Endometrial microvascular endothelial cells (primary cell): ENCODE measurements around the gene GABRG3. TPM values are rescaled to one million over a fixed set of nuclear protein-coding genes. Genes with fewer than 3 reads are reported as not detected.

Experiments
- in situ Hi-C: cut with HindIII; loops from 2 replicates; pipeline ENCODE4 v1.10.0; 2017; ENCODE audit warnings: low sequenced_read_pairs, low pct_unique_long_range_greater_than_20kb; ENCODE audit errors: inconsistent ontology term
- total RNA-seq: library from RNA; depleted of rRNA; stranded (reverse); fragments of >200 nt; gene quantifications from one replicate; pipeline ENCODE4 v1.2.3, GENCODE V29; 2015; ENCODE audit errors: inconsistent ontology term

GABRG3 gene
- total RNA-seq, 1 donor from 2014 or later: not detected

DNA sequence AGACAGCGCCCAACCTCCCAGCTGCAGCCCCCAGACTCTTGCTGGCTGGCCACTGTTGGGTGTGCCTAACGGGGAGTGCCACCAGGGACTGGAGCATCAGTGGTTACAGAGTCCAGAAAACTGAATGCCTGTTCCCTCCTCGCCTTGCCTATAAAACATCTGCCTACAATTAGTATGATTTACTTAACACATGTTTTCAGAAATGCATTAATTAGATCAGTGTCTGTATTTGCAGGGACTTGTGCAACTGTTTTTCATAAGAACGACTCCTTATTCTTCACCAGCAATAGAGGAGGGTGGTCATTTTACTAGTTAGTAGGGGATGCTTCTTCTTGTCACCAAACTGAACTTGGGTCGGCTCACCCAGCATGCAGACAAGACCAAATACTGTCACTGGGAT lies 248.7 kb downstream of the GABRG3 start:
- in situ Hi-C loops: no loop called here

DNA sequence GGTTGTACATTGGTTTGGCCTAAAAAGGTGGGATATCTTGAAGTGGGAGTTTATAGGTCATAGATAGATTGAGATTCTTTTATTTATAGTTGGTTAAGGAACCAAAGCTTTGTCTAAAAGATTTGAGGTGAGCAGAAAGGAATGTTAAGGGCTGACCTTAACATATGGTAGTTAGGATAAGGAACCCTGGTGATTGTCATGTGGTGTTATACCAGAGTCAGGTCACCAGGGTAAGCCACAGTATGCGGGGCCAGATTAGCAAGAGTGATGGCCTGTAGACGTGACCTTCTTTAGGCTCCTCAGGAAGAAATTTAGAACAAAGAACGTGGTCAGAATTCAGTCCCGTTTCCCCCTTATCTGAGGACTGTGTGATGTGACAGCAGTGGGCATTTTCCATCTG lies 249.2 kb downstream of the GABRG3 start:
- in situ Hi-C loops: no loop called here

DNA sequence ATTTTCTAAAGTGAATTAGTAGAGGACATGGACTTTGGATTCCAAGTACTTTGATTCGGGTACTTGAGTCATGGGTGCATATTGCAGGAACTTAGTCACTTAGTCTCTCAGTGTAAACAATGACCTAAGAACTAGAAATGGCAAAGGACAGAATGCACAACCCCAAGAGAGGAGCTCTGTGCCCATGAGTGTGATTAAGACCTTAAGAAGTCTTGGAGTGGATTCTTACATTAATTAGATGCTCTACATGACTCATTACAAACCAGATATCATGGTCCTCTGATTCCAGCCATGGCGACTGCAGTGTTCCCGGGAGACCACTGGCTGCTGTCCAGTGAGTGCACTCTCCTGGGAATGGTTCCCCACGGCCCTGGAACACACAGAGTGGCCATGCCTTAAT lies 251.5 kb downstream of the GABRG3 start:
- in situ Hi-C loops: no loop called here

DNA sequence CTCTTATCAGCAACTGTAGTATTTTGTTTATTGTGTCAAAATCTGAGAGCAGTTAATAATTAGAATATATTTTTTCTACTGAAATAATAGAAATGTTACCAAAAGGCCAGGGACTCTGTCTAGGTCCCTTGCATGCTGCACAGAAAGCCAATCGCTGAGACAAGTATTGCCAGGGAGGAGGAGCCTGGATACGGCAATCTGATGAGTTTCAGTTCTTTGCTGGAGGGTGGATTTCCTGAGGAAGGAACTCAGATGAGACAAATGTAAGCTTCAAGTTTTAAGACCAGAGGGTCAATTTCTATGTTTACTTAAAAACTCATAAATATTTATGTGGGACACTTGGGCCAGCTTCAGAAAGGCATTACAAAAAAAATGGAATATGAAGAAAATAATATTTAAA lies 252.2 kb downstream of the GABRG3 start:
- in situ Hi-C loops: no loop called here

DNA sequence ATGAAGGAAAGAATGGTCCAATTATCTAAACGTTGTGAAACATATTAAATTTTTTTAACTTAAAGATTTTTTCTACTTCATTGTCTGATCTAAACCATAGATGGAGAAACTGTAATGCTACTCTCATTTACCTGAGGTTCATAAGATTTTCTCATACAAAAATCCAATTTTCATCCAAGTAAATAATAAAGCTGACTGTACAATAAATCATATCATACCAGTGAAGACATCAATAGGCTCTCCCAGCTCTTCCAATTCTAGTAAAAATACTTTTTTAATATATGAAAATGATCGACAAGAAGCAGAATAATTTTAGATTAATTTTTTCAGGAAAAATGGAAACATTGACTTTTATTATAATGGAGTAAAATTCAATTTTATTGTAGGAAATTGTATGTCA lies 260.8 kb downstream of the GABRG3 start:
- in situ Hi-C loops: no loop called here

DNA sequence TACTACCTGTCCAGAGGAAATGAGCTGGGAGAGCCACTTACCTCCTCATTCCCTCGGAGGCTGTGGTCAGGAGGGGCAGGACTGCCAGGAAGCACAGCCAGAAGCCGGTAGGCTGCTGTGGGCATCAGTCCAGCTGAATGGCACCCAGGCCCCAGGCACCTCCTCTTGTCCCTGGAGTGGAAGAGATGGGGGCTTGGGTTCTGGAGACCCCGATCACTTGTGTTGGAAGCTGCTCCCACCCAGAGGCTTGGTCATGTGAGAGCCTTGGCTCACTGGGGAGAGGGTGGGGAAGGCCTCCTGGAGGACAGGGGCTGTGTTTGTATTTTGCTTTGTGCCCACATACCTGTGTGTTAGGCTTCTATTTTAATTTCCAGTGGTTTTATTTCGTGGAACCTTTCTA lies 261.9 kb downstream of the GABRG3 start:
- in situ Hi-C loops: no loop called here

DNA sequence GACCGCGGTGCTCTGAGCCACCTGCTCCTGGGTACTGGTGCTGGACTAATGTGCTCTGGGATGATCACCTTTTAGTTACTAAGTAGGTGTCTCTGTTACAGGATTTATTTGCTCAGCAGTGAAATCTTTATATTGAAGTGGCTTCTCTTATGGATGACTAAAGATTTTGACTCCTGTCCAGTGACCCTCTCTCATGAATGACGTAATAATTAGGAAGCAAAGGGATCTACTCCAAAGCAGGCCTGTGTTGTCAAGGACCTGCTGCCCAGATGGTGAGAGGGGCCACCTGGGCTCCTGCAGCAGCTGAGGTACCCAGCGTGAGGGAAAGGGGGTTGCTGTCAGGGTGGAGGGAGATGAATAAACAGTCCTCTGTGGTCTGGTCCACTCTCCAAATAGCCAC lies 263.6 kb downstream of the GABRG3 start:
- in situ Hi-C loops: no loop called here

DNA sequence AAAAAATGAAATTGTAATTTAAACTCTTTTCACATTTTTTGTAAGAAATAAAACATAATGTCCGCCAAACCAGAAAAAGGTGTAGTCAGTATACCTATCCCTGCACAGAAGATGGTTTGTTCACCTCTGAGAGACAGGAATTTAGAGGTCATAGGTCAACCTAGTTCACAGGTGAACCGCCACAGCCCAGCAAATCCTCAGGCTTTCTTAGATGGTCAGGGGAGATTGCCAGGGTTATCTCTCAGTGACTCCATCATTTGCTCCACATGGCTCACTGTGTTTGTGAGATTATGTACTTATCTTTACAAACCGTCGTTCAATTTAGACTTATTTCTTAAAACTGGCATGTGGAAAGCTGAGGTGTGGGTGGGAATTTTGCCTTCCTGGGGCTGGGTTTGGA lies 264.2 kb downstream of the GABRG3 start:
- in situ Hi-C loops: no loop called here

DNA sequence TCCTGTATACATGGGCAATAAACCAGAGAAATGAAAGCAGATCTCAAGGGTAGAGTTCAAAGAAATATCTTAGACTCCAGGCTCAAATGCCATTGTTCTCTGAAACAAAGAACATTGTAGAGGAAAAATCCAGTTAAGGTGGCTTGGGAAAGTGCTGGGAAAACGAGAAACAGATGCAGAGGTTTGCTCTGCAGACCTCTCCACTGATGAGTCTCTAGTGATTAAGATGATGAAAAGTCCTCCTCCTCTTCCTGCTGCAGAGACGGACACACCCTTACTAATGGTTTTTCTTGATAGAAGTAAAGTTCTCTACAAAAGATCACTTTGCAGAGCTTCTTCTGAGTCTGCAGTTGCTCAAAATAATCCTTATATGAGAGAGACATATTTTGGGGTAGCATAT lies 264.7 kb downstream of the GABRG3 start:
- in situ Hi-C loops: no loop called here

DNA sequence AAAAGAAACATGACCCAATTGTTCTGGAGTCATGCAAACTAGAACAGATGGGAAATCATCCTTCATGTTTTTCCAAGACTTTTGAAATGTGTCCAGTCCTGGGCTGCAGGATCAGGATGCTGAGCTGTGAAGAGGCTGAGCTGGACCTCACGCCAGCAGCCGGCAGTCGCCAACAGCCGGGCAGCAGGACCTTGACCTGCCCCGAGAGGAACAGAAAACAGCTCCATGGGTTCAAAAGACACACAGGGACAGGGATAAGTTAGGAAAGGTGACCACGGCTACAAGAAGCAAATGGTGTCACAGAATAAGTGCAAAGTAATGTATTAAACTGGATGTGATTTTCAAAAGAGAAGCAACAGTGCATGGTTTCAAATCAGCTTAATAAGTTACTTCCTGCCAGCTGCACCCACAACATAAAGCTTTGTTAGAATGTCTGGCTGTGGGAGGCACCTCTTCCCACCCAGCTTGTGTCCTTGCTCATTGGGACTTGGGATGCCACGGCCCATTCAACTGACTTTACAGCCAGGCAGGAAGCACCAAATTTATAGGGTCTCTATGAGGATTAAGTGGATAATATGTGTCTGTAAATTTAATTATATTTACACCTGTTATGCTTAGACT lies 266.4 kb downstream of the GABRG3 start:
- in situ Hi-C loops: no loop called here

DNA sequence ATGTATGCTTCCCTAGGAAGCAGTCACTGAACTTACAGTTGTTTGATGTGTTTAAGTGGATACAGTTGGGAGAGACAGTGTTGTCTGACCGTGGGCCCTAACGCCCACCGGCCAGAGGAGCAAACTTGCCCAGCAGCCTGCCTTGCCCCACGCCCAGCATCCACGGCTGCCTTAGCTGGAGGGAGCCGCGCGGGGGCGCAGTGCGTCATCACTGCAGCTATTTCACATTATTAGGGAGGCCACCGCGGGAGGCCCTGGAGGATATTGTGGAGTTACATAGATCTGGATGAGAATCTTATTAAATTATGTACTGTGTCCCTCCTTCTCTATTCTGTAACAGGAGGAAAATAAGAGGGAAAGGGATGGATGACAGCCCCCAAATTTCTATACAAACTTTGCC lies 267.2 kb downstream of the GABRG3 start:
- in situ Hi-C loops: no loop called here

DNA sequence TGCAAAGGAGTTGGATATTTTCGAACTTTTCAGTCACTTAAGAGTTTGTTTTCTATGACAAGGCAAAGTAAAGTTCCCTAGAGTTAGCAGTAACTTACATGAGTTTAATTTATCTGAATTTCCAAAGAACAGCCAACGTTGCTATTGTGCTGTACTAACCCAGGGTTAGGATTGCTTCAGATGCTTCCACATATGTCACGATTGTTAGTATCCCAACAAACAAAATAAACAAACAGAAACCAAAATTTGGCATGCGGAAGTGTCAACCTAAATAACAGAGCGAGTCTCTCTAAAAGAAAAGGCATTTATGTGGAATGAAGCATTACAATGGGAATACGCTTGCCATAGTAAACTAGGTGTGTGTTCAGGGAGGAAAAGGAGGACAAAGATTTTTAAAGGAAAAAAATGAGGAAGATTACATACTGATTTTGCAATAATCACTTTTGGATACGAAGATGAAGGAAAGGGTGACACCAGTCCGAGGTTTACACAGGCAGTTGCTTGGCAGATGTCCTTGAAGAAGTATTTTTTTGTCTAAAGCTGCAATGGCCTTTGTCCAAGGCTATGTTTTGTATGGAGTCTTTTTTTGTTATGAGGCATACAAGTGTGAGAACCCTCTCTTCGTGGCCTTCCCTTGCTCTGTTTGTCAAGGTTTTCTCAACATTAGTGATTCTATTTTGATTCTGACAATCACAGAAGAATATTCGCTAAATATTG lies 267.9 kb downstream of the GABRG3 start:
- in situ Hi-C loops: no loop called here

DNA sequence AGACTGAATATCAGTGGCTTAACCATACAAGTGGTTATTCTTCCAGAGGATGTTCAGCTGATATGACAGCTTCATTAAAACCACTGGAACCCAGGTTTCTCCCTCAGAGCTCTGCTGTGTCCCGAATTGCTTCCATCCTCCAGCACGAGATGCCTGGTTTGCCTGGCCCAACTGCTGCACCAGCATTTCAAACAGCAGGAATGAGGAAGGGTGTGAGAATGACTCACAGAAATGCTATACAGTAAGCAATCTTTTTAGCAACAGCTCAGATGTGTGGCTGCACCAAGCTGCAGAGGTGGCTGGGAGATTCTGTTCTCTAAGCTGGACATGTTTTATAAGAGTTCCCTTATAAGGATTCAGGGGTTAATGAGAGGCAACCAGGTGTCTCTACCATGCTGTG lies 271.0 kb downstream of the GABRG3 start:
- in situ Hi-C loops: no loop called here

DNA sequence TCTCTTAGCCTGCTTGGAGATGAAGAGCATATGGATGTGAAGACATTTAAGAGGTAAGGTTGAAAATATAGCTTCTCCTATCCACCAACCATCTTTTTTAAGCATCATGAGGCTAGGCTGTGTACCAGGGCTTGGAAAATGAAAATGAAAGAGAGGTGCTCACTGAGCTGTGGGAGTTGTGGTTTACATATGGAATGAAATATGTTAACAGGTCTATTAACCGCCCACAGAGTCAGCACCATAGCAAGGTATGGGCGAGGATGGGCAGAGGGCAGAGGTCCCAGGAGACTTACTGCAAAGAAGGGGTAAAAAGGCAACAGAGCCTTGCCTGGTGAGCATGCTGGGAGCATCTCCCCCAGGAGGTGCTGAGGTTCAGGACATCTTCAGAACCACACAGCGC lies 273.1 kb downstream of the GABRG3 start:
- in situ Hi-C loops: no loop called here

DNA sequence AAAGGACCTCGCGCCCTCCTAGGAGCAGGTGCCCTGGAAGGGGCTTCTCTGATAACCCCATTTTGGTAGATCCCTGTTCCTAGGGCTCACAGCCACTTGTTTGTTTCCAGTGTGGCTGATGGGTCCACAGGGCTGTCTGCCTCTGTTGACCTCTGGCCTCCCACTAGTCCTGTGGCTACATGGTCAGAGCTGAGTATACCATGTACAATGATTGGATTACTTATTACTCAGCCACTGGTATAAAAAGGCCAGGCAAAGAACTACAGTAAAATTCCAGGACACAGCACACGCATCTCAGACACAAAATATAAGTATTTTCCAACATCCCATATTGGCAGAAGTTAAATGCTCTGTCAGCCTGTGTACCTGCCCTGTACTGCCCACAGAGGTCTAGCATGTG lies 277.3 kb downstream of the GABRG3 start:
- in situ Hi-C loops: no loop called here

DNA sequence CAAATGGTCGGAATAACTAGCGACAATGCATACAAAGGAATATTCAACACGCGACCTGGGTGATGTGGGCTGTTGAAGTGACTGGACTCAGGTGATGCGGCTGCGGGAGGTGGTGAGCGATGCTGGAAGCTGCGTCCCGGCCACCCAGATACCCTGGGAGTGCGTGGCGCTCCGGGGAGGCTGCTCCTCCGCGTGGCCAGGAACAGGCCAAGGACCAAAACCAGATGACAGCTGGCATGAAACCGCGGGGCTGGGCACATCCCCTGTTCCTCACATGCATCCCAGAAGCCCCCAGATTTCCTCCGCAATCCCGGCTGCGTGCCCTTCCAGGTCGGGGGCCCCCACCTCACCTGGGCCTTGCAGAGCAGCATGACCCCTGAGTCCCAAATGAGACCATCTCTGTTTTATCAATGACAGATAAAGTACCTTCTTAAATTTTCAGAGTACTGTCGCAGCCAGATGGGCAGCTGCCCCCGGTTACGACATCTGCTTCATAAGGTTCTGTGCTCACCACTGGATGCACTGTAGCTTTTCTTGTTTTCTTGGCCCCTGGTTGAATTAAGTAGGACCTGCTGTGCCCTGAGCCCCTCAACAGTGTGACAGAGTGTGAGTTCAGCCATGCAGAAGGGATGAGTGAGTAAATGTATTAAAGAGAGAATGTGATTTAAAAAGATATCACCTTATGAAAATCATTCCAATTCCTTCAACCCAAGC lies 278.2 kb downstream of the GABRG3 start:
- in situ Hi-C loops: no loop called here

DNA sequence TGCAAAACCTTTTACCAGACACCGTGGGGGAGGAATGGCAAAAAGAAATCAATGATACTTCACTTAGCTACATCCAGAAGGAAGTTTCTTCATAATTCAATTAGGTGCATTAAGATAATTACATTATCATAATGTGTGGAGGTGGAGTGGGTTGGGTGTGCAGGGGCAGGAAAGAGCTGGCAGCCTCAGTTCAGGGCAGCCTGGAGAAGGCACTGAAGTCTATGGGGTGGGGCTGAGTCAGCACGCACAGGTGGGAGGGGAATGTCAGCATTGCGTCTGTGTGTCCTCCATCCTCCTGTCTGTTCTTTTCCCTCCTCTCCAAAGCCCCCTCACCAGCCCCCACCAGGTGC lies 278.8 kb downstream of the GABRG3 start:
- in situ Hi-C loops: no loop called here

DNA sequence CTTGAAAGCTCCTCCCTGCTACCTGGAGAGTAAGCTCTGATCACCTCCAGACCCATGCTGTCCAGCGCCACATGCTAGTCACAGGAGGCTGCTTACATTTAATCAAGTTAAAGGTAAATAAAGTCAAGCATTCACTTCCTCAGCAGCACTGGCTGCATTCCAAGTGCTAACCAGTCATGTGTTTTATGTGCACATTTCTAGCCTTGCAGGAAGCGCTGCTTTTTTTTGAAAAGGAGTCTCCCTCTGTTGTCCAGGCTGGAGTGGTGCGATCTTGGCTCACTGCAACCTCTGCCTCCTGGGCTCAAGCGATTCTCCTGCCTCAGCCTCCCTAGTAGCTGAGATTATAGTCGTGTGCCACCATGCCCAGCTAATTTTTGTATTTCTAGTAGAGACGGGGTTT lies 279.2 kb downstream of the GABRG3 start:
- in situ Hi-C loops: no loop called here

DNA sequence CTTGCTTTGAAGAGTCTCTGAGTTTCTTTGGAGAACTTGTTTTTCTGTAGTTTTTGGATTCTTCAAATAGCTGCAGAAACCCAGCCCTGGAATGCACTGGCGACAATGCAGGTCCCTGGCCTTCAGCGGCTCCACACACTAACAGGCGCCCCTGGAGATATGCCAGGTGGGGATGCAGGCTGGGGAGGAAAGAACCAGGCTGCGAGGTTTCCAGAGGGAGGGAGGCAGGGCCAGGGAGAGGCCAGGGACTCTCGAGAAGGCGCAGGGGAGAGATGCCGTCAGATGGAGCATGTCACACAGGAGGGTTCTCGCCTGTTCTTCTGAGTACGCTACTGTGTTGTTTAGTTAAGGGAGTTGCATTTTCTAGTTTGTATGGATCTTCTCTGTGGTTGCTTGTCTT lies 283.1 kb downstream of the GABRG3 start:
- in situ Hi-C loops: no loop called here

DNA sequence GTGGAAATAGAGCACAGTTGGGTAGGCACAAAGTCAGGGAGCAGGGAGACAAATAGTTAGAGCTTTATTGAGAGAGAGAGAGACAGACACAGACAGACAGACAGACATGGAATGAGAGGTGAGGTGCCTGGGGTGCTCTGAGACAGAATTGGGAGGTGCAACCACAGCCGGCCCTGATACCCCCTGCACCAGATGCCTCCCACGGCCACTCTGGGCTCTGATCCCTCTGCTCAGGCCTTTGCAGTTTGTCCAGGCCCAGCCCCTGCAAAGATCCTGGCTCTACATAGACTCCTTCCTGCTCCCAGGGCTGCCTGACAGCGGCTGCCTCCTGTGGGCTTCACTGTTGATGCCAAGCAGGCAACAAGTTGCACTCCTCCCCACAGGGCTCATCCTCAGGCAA lies 283.8 kb downstream of the GABRG3 start:
- in situ Hi-C loops: no loop called here
